ENCODE measurements around the gene HSPA1B. TPM values are rescaled to one million over a fixed set of nuclear protein-coding genes. Genes with fewer than 3 reads are reported as not detected.

Gene HSPA1B
- total RNA-seq, 1 experiment from 2014 or later: 214 TPM

- peak overlapping the region; percentile 58 to 65 for H3K4me3 ChIP-seq (replicated peaks in 1 of 2; ENCODE audit: low read depth in 1 of 2, low read length in 2 of 2)
- intact Hi-C loops (cut with micrococcal nuclease): no loop called here
- peak overlapping the region; percentile 94 for H3K27ac ChIP-seq (ENCODE audit: low read depth, low read length)
- H3K4me1 ChIP-seq (ENCODE audit: control insufficient read depth in 1 of 2, insufficient read depth in 2 of 2, low read length in 2 of 2): peaks cover 61 to 67% of the 10 kb centered on the region in 2 experiments
- H3K4me2 ChIP-seq (ENCODE audit: low read length): peak overlapping the region; percentile 91
- H4K20me1 ChIP-seq (ENCODE audit: insufficient read depth): no peaks in the 10 kb centered on the region
- no peaks in the 10 kb centered on the region for H3K36me3 ChIP-seq (ENCODE audit: control insufficient read depth in 1 of 2, insufficient read depth in 2 of 2, low read length in 2 of 2)
- peak; percentile 58 for ATAC-seq
- CTCF ChIA-PET: no interaction called here
- no peak for TF ChIP-seq RAD21 (IDR thresholded peaks at IDR 0.05; ENCODE audit: low read depth)
- TF ChIP-seq POLR2AphosphoS5 (IDR thresholded peaks at IDR 0.05; ENCODE audit: low read depth, low read length): peak; percentile 39; the same call in 1 of the 2 replicates
- TF ChIP-seq EGR1 (IDR thresholded peaks at IDR 0.05; ENCODE audit: low read depth): no peak
- no peak for TF ChIP-seq YY1 (IDR thresholded peaks at IDR 0.05; ENCODE audit: extremely low read depth, insufficient replicate concordance, low read depth, low read length)
- TF ChIP-seq JUND (IDR thresholded peaks at IDR 0.05): no peak
- no peak for TF ChIP-seq REST (IDR thresholded peaks at IDR 0.05; ENCODE audit: low read depth)
- no peak for TF ChIP-seq EZH2phosphoT487 (IDR thresholded peaks at IDR 0.05; ENCODE audit: borderline replicate concordance)
- TF ChIP-seq POLR2A (IDR thresholded peaks at IDR 0.05; ENCODE audit: borderline replicate concordance, extremely low read depth, insufficient read depth, insufficient read length): peak; percentile 51
- TF ChIP-seq, protein P1, sequence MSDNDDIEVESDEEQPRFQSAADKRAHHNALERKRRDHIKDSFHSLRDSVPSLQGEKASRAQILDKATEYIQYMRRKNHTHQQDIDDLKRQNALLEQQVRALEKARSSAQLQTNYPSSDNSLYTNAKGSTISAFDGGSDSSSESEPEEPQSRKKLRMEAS (IDR thresholded peaks at IDR 0.05): no peak
- TF ChIP-seq ELF1 (IDR thresholded peaks at IDR 0.05; ENCODE audit: borderline replicate concordance, low read depth): no peak
- no peak for TF ChIP-seq SP1 (IDR thresholded peaks at IDR 0.05; ENCODE audit: low read depth)
- RAD21 ChIA-PET (ENCODE audit: low non-redundant PET in 1 of 2, low total read pairs in 2 of 2, uncharacterized antibody in 2 of 2, unreplicated experiment in 2 of 2): no interaction called here
- BruUV-seq (replicated peaks): TSS peak; percentile 71
- H2AFZ ChIP-seq (ENCODE audit: low read depth, low read length, poor library complexity, severe bottlenecking): no peak overlapping the region
- DNase-seq (ENCODE audit: low read depth, low spot score): no peak
- H3K27me3 ChIP-seq (ENCODE audit: insufficient read depth, low read length): no peaks in the 10 kb centered on the region
- POLR2A ChIA-PET: interaction anchor here (1.0 to 4.9 kb wide), 3 partner anchors 9 to 82 kb away, joined by 3 to 19 read pairs (median 4); partner anchors contain the start of genes LSM2 and MSH5
- H3K9me2 ChIP-seq (ENCODE audit: insufficient read depth): no peaks in the 10 kb centered on the region
- H3K9ac ChIP-seq (ENCODE audit: low read length): peak overlapping the region; percentile 74
- no peaks in the 10 kb centered on the region for H3K79me2 ChIP-seq (ENCODE audit: insufficient read depth, low read length)
- H3K9me3 ChIP-seq (ENCODE audit: control insufficient read depth in 1 of 2, insufficient read depth in 1 of 2, low read depth in 1 of 2, low read length in 2 of 2): no peaks in the 10 kb centered on the region
Measured at GRCh38 chr6:31821301-31822035, 6.1 kb upstream of the HSPA1B start.
